ENCODE results near the gene NPR2.
A peak's percentile ranks its signal among the peaks of the same experiment; 100 is the strongest.

NPR2 gene

GRCh38 chr9:35766997-35767396 lies 24.4 kb upstream of the NPR2 start:
- no peak for DNase-seq

DNA sequence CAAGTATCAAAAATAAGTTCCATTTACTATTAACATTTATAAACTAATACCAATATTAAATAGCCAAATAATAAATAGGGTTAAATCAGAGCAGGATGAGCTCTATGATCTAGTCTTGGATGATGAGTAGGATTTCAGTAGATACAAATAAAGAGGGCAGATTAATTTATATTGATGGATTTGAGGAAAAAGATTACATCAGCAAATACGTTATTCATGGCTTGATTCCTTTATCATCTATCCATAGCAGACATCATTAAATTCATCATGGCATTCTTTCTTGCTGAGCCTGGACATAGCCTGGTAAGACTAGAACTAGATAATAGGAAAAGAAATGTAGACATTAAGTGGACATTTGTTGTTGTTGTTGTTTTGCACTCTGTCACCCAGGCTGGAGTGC lies 23.9 kb upstream of the NPR2 start:
- no peak for DNase-seq

DNA sequence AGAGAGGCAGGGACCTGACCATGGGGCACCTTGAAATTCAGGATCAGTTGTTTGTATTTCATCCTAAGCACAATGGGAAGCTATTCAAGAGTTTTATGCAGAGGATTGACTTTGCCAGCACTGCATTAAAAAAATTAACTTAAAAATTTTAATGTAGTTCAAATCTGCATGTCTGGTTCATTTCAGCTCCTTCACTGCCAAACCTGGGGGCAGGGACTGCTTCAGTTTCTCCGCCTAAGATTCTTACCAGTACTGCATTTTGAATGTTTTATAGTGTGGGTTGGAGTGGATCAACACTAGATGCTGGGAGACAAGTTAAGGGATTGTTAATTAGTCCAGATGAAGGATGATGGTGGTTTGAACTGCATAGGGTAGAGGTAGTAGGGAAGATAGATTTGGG lies 21.6 kb upstream of the NPR2 start:
- no peak for DNase-seq

DNA sequence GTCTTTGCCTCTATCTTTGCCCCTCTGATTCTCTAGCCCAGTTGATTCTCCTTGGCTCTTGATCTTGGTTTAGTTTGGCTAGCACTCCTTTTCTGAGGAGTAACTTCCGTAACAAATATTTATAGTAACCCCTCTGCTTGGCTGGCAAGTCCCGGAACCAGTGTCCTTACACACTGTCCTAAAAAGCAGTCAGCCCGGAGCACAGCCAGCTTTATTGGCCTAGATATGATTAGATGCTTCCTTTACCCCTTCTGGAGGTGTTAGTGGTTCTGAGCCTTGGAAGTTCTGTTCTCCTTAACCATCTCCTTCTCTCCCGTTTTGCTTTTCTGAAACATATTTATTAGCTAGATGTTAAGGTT lies 20.3 kb upstream of the NPR2 start:
- DNase-seq = no peak

DNA sequence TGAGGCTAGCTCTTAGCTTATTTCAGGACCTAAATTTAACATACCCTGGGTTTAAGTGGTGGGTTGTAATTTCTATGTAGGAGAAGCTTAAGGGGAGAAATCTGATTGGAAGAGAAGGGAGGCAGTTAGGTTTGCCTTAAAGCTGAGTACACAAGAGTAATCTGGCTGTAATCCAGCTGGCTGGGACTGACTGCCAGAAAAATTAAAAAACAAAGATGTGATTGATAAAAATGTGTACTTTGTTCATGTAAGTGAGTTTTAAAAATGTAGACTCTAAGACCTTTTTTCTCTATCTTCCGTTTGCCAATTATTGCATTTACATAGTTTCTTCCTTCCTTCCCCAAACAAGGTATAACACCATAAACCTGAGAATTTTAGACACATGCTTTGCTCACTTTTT lies 19.9 kb upstream of the NPR2 start:
- DNase-seq = peak; percentile 89

DNA sequence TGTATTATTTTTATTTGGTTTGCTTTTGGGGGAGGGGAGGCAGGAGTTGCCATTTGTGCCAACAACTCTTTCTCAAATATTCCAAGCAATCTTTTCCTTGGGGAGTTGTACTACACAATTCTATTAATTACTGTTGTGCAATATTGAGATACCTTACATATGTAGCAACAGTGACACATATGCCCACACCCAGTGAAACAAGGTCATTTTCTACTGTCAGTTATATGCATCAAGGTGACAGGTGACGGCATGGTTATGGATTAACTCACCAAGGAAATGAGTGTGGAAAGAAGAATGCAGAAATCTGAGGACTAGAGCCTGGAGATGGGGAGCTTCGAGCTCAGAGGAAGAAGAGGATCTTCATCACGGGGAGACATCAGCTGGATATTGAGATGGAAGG lies 19.4 kb upstream of the NPR2 start:
- peak; percentile 31 for DNase-seq

GRCh38 chr9:35774907-35775635 lies 16.3 kb upstream of the NPR2 start:
- peak; percentile 24 for DNase-seq

DNA sequence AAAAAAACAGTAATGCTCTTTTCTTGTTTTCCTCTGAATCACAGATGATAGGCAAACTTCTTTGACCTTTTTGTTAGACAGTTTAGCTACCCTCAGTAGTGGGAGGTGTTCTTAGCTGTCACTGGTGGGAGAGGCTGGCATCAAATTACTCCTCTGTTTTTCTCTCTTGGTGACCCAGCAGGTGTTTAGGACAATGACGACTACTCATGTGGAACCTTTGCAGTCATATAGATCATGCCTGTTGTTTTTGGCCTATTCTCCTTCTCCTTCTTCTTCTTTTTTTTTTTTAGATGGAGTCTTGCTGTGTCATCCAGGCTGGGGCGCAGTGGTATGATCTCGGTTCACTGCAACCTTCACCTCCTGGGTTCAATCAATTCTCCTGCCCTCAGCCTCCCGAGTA lies 15.4 kb upstream of the NPR2 start:
- DNase-seq = peak; percentile 66

DNA sequence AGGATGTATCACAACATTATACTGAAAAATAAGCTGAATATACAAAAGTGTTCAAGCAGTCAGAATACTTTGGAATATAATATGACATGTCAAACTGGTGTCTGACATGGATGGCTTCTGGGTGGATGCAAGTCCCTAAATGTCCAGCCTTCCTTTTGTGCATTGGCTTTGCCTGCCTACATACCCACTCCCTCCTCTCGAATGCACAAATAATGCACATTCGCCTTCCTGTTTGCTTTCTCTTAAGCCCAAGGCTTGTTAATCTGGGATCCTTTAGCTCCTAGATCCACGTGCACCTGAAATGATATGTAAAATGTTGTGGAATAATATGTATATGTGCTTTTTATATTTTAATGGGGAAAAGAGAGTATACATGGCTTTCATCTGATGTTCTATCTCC lies 12.9 kb upstream of the NPR2 start:
- DNase-seq = no peak

- no peak for DNase-seq
Observed at GRCh38 chr9:35781066-35781465, 10.3 kb upstream of the NPR2 start.

DNA sequence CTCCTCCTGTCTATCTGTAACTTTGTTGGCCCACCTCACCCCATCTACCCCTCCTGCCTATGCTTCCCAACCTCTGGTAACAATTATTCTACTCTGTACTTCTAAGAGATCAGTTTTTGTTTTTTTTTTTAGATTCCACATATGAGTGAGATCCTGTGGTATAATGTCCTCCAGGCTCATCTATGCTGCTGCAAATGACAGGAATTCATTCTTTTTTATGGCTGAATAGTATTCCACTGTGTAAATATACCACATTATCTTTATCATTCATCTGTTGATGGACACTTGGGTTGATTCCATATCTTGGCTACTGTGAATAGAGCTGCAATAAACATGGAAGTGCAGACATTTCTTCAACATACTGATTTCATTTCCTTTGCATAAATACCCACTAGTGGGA lies 8.0 kb upstream of the NPR2 start:
- DNase-seq = no peak

GRCh38 chr9:35789541-35789940 lies 1.9 kb upstream of the NPR2 start:
- DNase-seq = no peak

DNA sequence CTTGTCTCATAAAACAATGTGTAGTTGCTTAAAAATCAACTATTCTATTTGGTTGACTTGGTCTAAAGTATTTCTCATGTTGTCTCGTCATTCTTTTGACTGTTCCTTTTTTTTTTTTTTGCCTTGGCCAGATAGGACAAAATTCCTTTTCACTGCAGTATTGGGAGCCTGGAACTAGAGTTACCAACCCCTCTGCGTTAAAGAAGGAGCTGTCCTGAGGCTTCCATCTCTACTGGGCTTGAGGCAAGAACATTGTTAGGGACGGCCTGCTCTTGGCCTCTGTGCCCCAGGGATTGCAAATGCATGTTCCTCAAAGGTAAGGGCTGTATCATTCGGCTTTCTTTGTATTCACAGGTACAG lies 1.4 kb upstream of the NPR2 start:
- DNase-seq = no peak

- DNase-seq = peak; percentile 56
Observed at GRCh38 chr9:35790385-35791296, 750 bp upstream of the NPR2 start.

DNA sequence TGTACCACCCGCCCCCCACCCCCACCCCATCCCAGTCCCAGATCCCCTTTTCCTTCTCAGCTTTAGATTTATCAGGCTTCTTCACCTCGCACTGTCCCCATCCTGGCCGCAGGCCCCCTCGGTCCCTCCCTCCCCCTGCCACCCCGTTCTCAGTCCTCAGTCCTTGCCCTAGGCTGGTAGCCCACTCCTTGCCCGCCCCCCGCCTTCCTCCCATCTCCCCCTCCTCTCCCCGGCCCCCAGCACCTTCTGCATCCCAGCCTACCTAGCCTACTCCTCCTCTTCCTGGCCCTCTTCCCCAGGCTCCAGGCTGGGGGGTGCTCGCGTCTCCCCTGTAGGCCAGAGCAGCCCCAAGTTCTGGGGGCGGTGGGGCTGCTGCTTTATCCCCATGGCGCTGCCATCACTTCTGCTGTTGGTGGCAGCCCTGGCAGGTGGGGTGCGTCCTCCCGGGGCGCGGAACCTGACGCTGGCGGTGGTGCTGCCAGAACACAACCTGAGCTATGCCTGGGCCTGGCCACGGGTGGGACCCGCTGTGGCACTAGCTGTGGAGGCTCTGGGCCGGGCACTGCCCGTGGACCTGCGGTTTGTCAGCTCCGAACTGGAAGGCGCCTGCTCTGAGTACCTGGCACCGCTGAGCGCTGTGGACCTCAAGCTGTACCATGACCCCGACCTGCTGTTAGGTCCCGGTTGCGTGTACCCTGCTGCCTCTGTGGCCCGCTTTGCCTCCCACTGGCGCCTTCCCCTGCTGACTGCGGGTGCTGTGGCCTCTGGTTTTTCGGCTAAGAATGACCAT lies 828 bp downstream of the NPR2 start:
- DNase-seq = no peak

- no peak for DNase-seq
Observed at GRCh38 chr9:35792826-35793225, 1.4 kb downstream of the NPR2 start.

- no peak for DNase-seq
Observed at GRCh38 chr9:35793461-35793860, 2.1 kb downstream of the NPR2 start.

DNA sequence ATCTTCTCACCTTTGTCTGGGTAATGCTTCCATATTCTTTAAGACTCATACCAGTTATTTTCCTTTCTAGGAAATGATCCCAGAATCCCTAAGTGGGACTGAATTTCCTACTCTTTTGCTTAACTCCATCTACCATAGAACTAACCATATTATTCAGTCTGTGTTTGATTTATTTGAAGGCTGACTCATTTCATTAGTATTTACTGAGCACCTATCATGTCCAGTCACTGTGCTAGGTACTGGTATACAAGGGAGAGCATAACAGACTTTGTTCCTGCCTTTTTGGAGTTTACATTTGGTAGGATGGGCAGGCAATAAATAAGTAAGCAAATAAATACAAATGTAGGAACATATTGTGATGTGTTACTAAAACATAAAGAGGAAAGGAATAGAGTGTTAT lies 4.3 kb downstream of the NPR2 start:
- no peak for DNase-seq

GRCh38 chr9:35797311-35798109 lies 6.1 kb downstream of the NPR2 start:
- DNase-seq = no peak

DNA sequence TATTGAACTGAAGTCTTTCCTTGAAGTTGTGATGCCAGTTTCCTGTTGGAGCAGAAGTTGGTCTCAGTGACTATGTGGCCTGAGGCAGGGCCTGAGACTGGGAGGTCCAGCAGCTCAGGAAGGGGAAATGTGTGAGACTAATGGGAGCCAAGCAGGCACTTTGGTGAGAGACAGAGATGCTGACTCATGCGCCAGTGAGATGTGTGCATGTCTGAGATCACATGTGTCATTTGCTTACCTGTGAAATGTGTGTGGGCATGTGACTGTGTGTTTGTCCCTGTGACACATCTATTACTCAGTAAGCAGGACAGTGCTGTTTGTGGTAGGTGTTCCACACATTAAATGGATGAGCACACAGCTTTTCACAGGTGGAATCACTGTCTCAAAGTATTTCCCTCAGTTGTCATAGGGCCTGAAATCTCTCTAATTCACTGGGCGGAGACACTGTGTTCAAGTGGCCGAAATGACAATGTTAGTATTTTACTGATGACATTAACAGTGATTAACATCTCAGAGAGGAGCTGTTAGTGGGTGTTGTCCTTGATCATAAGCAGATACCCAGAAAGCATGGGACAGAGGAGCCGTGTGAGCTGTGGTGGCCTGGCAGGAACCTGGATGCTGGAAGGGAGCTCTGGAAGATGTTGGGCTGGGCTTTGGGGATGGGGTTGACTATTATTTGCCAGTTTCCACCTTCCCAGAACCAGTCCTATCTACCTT lies 7.4 kb downstream of the NPR2 start:
- DNase-seq = no peak

DNA sequence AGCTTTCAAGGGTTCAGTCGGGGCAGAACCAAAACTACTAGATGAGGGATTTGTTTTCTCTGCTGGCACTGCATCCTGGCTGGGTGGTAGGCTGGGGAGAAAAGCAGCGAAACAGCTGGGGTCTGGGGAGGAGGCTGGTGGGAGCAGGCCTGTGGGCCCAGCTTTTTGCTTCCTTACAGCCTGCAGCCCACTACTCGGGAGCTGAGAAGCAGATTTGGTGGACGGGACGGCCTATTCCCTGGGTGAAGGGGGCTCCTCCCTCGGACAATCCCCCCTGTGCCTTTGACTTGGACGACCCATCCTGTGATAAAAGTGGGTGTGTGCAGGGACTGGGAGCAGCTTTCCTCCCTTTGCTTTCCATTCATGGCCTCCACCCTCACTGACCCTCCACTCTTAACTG lies 9.1 kb downstream of the NPR2 start:
- no peak for DNase-seq
